PFSK-1 (cell line): ENCODE results near the gene CCNL2.

Source experiments
- FOXP2 ChIP-seq: optimal IDR thresholded peaks from 2 replicates; pipeline ENCODE3; 2011; ENCODE audit warnings: borderline replicate concordance, control low read depth, inconsistent platforms; ENCODE audit not compliant: insufficient read depth; ENCODE audit errors: extremely low read length, extremely low read depth
- POLR2AphosphoS5 ChIP-seq: IDR thresholded peaks from 2 replicates; pipeline ENCODE4 v1.6.1; 2012; ENCODE audit warnings: low read depth, mild to moderate bottlenecking, control low read depth, low read length, moderate library complexity
- REST ChIP-seq, 2 experiments: IDR thresholded peaks; 2 replicates each; pipeline versions ENCODE4 v1.6.1 to v1.8.0; 2011 to 2012; ENCODE audit warnings: low read depth in 2 of 2, low read length in 2 of 2, control low read depth in 1 of 2, inconsistent platforms in 1 of 2, mild to moderate bottlenecking in 1 of 2, moderate library complexity in 1 of 2; ENCODE audit not compliant: insufficient read depth in 1 of 2
- SIN3A ChIP-seq: IDR thresholded peaks from 2 replicates; pipeline ENCODE4 v1.6.1; 2012; ENCODE audit warnings: mild to moderate bottlenecking, low read length, moderate library complexity, borderline replicate concordance; ENCODE audit not compliant: insufficient read depth
- TAF1 ChIP-seq: IDR thresholded peaks from 2 replicates; pipeline ENCODE4 v1.6.1; 2012; ENCODE audit warnings: low read length, control low read depth, borderline replicate concordance; ENCODE audit not compliant: insufficient read depth

Gene CCNL2

GRCh38 chr1:1380860-1381259 lies 18.3 kb downstream of the CCNL2 start:
- no peak for TF ChIP-seq SIN3A
- no peak for TF ChIP-seq REST (IDR thresholded peaks at IDR 0.05; ENCODE audit: insufficient read depth in 1 of 2, low read depth in 2 of 2, low read length in 2 of 2)
- TF ChIP-seq POLR2AphosphoS5, result no peak
- TF ChIP-seq FOXP2, result no peak
- no peak for TF ChIP-seq TAF1

- no peak for TF ChIP-seq REST (IDR thresholded peaks at IDR 0.05; ENCODE audit: insufficient read depth in 1 of 2, low read depth in 2 of 2, low read length in 2 of 2)
- no peak for TF ChIP-seq FOXP2
- TF ChIP-seq POLR2AphosphoS5, result no peak
- TF ChIP-seq TAF1, result no peak
Measured at GRCh38 chr1:1377540-1378205, 21.5 kb downstream of the CCNL2 start.

- TF ChIP-seq REST (IDR thresholded peaks at IDR 0.05; ENCODE audit: insufficient read depth in 1 of 2, low read depth in 2 of 2, low read length in 2 of 2) (no peak), TAF1 (no peak), FOXP2 (no peak), SIN3A (no peak), POLR2AphosphoS5 (no peak)
Measured at GRCh38 chr1:1376551-1377226, 22.4 kb downstream of the CCNL2 start.

- TF ChIP-seq POLR2AphosphoS5 (peak; percentile 55), REST (IDR thresholded peaks at IDR 0.05; ENCODE audit: insufficient read depth in 1 of 2, low read depth in 2 of 2, low read length in 2 of 2) (peak in 1 of 2 experiments; percentile 59; a peak in 2 of 4 replicates), SIN3A (peak; percentile 60; the same call in 1 of the 2 replicates), FOXP2 (peak; percentile 88), TAF1 (peak; percentile 83; the same call in 1 of the 2 replicates)
Measured at GRCh38 chr1:1374929-1375662, 24.0 kb downstream of the CCNL2 start, which contains the start of gene AURKAIP1. Gene AURKAIP1, minus strand, starts transcription at chr1:1375207. Its CDS starts 451 bp downstream, at chr1:1374756.
